K562 (cell line): ENCODE measurements around the gene YTHDF1.

Experiments
- RNF219 ChIP-seq: fragments of 250-450 bp; sonication (Bioruptor Pico); IDR thresholded peaks from 2 replicates; pipeline ENCODE4 v1.5.0; 2022; ENCODE audit warnings: mild to moderate bottlenecking
- TAF1 ChIP-seq: IDR thresholded peaks from 2 replicates; pipeline ENCODE4 v1.6.1; 2011; ENCODE audit warnings: mild to moderate bottlenecking, low read length, moderate library complexity; ENCODE audit not compliant: insufficient read depth, control insufficient read depth, severe bottlenecking; ENCODE audit errors: extremely low read depth

- TF ChIP-seq RNF219 (CRISPR knock-in tag), result no peak
- TF ChIP-seq TAF1, result no peak
These were observed 29.8 kb downstream of the YTHDF1 start for GRCh38 chr20:63186084-63186483.
